HepG2 (cell line): ENCODE results near the gene GLG1. TPM values are rescaled to one million over a fixed set of nuclear protein-coding genes. Genes with fewer than 3 reads are reported as not detected.

ENCODE experiments used
- BRCA1 ChIP-seq: sonication (generic); formaldehyde crosslinking; IDR thresholded peaks from 2 replicates; pipeline ENCODE4 v1.4.0; 2020; ENCODE audit warnings: missing genetic modification reagents
- HMG20B ChIP-seq: conservative IDR thresholded peaks from 2 replicates; pipeline ENCODE4 v1.6.1; 2016; ENCODE audit warnings: missing genetic modification reagents, missing compliant biosample characterization
- KLF13 ChIP-seq: sonication (generic); formaldehyde crosslinking; IDR thresholded peaks from 2 replicates; pipeline ENCODE4 v1.4.0; 2020; ENCODE audit warnings: mild to moderate bottlenecking, missing genetic modification reagents
- NR2F6 ChIP-seq, 2 experiments: IDR thresholded peaks; 2 replicates each; pipeline ENCODE4 v1.6.1; 2016; ENCODE audit warnings: antibody characterized with exemption in 1 of 2, mild to moderate bottlenecking in 1 of 2
- RBFOX2 ChIP-seq: fragments of 200-400 bp; formaldehyde crosslinking; IDR thresholded peaks from 2 replicates; pipeline ENCODE4 v1.6.1; 2017; ENCODE audit warnings: low read depth, mild to moderate bottlenecking, low read length
- SOX13 ChIP-seq, 3 experiments: fragments of 450-650 bp in 1 of 3; sonication (generic) in 1 of 3; formaldehyde crosslinking in 1 of 3; IDR thresholded peaks in 2 of 3; conservative IDR thresholded peaks in 1 of 3; 2 replicates each; pipeline versions ENCODE4 v1.5.0 to v1.6.1; 2016 to 2020; ENCODE audit warnings: antibody characterized with exemption in 1 of 3, mild to moderate bottlenecking in 1 of 3, missing compliant biosample characterization in 1 of 3, missing genetic modification reagents in 1 of 3, moderate library complexity in 1 of 3
- SUZ12 ChIP-seq: fragments of 150-350 bp; IDR thresholded peaks from 2 replicates; pipeline ENCODE4 v1.6.1; 2014; ENCODE audit warnings: low read depth, low read length
- ZBTB46 ChIP-seq: sonication (generic); formaldehyde crosslinking; IDR thresholded peaks from 2 replicates; pipeline ENCODE4 v1.4.0; 2020; ENCODE audit warnings: mild to moderate bottlenecking, missing genetic modification reagents, borderline replicate concordance
- ZNF251 ChIP-seq: sonication (generic); formaldehyde crosslinking; IDR thresholded peaks from 2 replicates; pipeline ENCODE4 v1.9.0; 2021; ENCODE audit warnings: mild to moderate bottlenecking, missing genetic modification reagents
- ZNF547 ChIP-seq: sonication (generic); formaldehyde crosslinking; IDR thresholded peaks from 2 replicates; pipeline ENCODE4 v1.5.1; 2020; ENCODE audit warnings: mild to moderate bottlenecking, missing genetic modification reagents
- ZNF609 ChIP-seq: sonication (generic); formaldehyde crosslinking; IDR thresholded peaks from 2 replicates; pipeline ENCODE4 v1.4.0; 2020; ENCODE audit warnings: mild to moderate bottlenecking, missing genetic modification reagents, borderline replicate concordance
- ZNF670 ChIP-seq: sonication (generic); formaldehyde crosslinking; IDR thresholded peaks from 2 replicates; pipeline ENCODE4 v1.8.0; 2022; ENCODE audit warnings: mild to moderate bottlenecking, missing genetic modification reagents, borderline replicate concordance
- ZNF781 ChIP-seq: sonication (generic); formaldehyde crosslinking; IDR thresholded peaks from 2 replicates; pipeline ENCODE4 v1.5.1; 2020; ENCODE audit warnings: borderline replicate concordance, mild to moderate bottlenecking, missing genetic modification reagents; ENCODE audit errors: not compliant biosample characterization
- ZNF788 ChIP-seq: sonication (generic); formaldehyde crosslinking; IDR thresholded peaks from 2 replicates; pipeline ENCODE4 v1.5.0; 2020; ENCODE audit warnings: mild to moderate bottlenecking, missing genetic modification reagents, borderline replicate concordance
- polyA plus RNA-seq, 8 experiments: library from polyadenylated mRNA; depleted of rRNA in 3 of 8; stranded (reverse) in 7 of 8; unstranded in 1 of 8; fragments of >200 nt; fragmentation: Illumina TruSeq in 4 of 8; extraction: Trizol in 4 of 8; gene quantifications; 2 replicates each; pipeline versions ENCODE4 v1.2.1 to v1.2.3, GENCODE V29; 2011 to 2016; ENCODE audit warnings: low read depth in 4 of 8, missing spikeins in 1 of 8, mixed read lengths in 1 of 8; ENCODE audit not compliant: insufficient read depth in 1 of 8
- total RNA-seq, 5 experiments: library from RNA; depleted of rRNA; stranded (reverse); fragments of >200 nt; fragmentation: Illumina TruSeq; extraction: Trizol; gene quantifications; 2 replicates each; pipeline ENCODE4 v1.2.3, GENCODE V29; 2016; ENCODE audit warnings: low read depth in 1 of 5
- TF ChIP-seq, protein P1 (sequence below): sonication (generic); formaldehyde crosslinking; IDR thresholded peaks from 2 replicates; pipeline ENCODE4 v1.5.0; 2020; ENCODE audit warnings: mild to moderate bottlenecking, missing genetic modification reagents, moderate library complexity
- TF ChIP-seq, protein P2 (sequence below): sonication (generic); formaldehyde crosslinking; IDR thresholded peaks from 2 replicates; pipeline ENCODE4 v1.4.0; 2020; ENCODE audit warnings: mild to moderate bottlenecking, missing genetic modification reagents
- TF ChIP-seq, protein P3 (sequence below): sonication (generic); formaldehyde crosslinking; IDR thresholded peaks from 2 replicates; pipeline ENCODE4 v1.4.0; 2020; ENCODE audit warnings: missing genetic modification reagents

GLG1 gene
- total and polyA plus RNA-seq, 2 of the 13 experiments (the other 11 are each of a cell fraction or from before 2014, with no cell fraction given): 87.7 to 141 TPM

DNA sequence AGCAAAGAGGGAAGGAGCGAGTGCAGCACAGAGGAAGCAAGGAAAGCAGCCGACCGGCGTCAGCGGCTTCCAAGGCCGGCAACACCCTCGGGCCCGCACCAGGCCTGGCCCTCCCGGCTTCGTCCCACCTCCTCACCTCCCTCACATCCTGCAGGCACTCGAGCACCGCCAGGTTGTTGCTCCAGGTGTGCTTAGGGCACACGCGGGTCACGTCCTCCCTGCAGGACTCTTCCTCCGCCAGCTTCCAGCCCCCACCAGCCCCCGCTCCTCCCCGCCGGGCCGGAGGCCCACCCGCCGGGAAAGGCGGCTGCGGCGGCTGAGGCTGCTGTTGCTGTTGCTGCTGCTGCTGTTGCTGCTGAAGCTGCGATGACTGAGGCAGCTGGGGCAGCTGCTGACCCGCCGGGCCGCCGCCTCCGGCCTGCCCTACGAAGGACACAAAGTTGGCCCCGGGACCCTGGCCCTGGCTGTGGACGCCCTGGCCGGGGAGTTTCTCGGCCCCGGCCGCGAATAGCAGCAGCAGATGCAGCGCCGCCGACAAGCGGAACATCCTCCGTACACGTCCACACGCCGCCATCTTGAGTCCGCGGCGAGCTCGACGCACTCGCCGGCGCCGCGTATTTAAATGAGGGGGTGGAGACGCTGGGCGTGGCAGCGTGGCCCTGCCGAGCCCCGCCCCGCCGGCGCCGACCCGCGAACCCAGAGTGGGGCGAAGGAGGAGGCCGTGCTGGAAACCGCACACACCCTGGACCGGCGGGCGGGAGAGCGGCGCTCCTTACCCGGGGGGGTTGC lies at the start of gene GLG1 (continued):
- TF ChIP-seq SOX13 (IDR thresholded peaks at IDR 0.05) (no peak; the same call in 1 of the 2 replicates), SOX13 (CRISPR knock-in tag; conservative IDR thresholded peaks at IDR 0.05 in 1 of 2, IDR thresholded peaks at IDR 0.05 in 1 of 2) (peak in 1 of 2 experiments; percentile 69; a peak in 2 of 4 replicates), ZNF670 (CRISPR knock-in tag) (peak; percentile 99), KLF13 (CRISPR knock-in tag) (no peak), ZNF609 (CRISPR knock-in tag) (peak; percentile 87), ZNF547 (CRISPR knock-in tag) (peak; percentile 95), HMG20B (CRISPR knock-in tag) (no peak), ZNF788 (peak; percentile 58; the same call in 1 of the 2 replicates), NR2F6 (IDR thresholded peaks at IDR 0.05) (no peak), NR2F6 (CRISPR knock-in tag; IDR thresholded peaks at IDR 0.05) (peak; percentile 40; the same call in 1 of the 2 replicates), ZNF251 (CRISPR knock-in tag) (no peak), SUZ12 (no peak), ZBTB46 (CRISPR knock-in tag) (0 out of 2 replicates have a peak, but pooled peaks have one; percentile 74), ZNF781 (CRISPR knock-in tag) (peak; percentile 89), RBFOX2 (peak; percentile 99), BRCA1 (CRISPR knock-in tag) (peak; percentile 95)
- TF ChIP-seq, protein P1, sequence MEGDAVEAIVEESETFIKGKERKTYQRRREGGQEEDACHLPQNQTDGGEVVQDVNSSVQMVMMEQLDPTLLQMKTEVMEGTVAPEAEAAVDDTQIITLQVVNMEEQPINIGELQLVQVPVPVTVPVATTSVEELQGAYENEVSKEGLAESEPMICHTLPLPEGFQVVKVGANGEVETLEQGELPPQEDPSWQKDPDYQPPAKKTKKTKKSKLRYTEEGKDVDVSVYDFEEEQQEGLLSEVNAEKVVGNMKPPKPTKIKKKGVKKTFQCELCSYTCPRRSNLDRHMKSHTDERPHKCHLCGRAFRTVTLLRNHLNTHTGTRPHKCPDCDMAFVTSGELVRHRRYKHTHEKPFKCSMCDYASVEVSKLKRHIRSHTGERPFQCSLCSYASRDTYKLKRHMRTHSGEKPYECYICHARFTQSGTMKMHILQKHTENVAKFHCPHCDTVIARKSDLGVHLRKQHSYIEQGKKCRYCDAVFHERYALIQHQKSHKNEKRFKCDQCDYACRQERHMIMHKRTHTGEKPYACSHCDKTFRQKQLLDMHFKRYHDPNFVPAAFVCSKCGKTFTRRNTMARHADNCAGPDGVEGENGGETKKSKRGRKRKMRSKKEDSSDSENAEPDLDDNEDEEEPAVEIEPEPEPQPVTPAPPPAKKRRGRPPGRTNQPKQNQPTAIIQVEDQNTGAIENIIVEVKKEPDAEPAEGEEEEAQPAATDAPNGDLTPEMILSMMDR: peak; percentile 37
- TF ChIP-seq, protein P2, sequence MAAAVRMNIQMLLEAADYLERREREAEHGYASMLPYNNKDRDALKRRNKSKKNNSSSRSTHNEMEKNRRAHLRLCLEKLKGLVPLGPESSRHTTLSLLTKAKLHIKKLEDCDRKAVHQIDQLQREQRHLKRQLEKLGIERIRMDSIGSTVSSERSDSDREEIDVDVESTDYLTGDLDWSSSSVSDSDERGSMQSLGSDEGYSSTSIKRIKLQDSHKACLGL (CRISPR knock-in tag): peak; percentile 88
- TF ChIP-seq, protein P3, sequence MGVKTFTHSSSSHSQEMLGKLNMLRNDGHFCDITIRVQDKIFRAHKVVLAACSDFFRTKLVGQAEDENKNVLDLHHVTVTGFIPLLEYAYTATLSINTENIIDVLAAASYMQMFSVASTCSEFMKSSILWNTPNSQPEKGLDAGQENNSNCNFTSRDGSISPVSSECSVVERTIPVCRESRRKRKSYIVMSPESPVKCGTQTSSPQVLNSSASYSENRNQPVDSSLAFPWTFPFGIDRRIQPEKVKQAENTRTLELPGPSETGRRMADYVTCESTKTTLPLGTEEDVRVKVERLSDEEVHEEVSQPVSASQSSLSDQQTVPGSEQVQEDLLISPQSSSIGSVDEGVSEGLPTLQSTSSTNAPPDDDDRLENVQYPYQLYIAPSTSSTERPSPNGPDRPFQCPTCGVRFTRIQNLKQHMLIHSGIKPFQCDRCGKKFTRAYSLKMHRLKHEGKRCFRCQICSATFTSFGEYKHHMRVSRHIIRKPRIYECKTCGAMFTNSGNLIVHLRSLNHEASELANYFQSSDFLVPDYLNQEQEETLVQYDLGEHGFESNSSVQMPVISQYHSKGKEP (CRISPR knock-in tag): no peak; the same call in none of the 2 replicates
